ENCODE measurements around the gene ZNF214. TPM values are rescaled to one million over a fixed set of nuclear protein-coding genes. Genes with fewer than 3 reads are reported as not detected.
A peak's percentile ranks its signal among the peaks of the same experiment; 100 is the strongest.

Gene ZNF214
- total RNA-seq, 4 donors from 2014 or later, result 0.75 to 2.0 (median 1.2) TPM

DNA sequence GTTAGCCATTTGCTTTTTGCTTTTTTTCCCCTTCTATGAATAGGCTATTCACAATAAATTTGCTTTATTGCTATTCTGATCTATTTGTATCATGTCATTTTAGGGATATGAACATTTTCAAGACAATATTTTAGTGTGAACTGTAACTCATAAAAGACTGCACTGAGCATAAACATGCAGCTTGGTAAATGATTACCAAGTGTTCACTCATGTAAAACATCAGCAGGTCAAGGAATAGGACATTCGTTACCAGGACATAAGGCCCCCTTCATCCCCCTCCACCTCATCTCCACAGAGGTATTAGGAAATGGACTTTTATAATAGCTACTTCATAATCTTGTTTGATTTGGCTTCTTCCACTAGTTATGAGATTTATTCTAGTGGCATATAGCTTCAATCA lies 12.5 kb upstream of the ZNF214 start:
- no peak for DNase-seq
- intact Hi-C loops (cut with DNase I; ENCODE audit: low total_unique reads), result no loop called here
- TF ChIP-seq, protein P1, sequence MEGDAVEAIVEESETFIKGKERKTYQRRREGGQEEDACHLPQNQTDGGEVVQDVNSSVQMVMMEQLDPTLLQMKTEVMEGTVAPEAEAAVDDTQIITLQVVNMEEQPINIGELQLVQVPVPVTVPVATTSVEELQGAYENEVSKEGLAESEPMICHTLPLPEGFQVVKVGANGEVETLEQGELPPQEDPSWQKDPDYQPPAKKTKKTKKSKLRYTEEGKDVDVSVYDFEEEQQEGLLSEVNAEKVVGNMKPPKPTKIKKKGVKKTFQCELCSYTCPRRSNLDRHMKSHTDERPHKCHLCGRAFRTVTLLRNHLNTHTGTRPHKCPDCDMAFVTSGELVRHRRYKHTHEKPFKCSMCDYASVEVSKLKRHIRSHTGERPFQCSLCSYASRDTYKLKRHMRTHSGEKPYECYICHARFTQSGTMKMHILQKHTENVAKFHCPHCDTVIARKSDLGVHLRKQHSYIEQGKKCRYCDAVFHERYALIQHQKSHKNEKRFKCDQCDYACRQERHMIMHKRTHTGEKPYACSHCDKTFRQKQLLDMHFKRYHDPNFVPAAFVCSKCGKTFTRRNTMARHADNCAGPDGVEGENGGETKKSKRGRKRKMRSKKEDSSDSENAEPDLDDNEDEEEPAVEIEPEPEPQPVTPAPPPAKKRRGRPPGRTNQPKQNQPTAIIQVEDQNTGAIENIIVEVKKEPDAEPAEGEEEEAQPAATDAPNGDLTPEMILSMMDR (IDR thresholded peaks at IDR 0.05 in 4 of 5, conservative IDR thresholded peaks at IDR 0.05 in 1 of 5), result no peak
- TF ChIP-seq POLR2A (IDR thresholded peaks at IDR 0.05), result no peak
- H3K9me3 ChIP-seq, result no peaks in the 10 kb centered on the region
- H3K4me1 ChIP-seq, result no peaks in the 10 kb centered on the region
- no peak overlapping the region for H3K27ac ChIP-seq
- no peaks in the 10 kb centered on the region for H3K27me3 ChIP-seq
- in situ Hi-C loops (cut with MboI; ENCODE audit: low sequenced_read_pairs in 4 of 4), result no loop called here
- no peak for ATAC-seq
- H3K36me3 ChIP-seq, result no peaks in the 10 kb centered on the region
- H3K4me3 ChIP-seq, result no peak overlapping the region

DNA sequence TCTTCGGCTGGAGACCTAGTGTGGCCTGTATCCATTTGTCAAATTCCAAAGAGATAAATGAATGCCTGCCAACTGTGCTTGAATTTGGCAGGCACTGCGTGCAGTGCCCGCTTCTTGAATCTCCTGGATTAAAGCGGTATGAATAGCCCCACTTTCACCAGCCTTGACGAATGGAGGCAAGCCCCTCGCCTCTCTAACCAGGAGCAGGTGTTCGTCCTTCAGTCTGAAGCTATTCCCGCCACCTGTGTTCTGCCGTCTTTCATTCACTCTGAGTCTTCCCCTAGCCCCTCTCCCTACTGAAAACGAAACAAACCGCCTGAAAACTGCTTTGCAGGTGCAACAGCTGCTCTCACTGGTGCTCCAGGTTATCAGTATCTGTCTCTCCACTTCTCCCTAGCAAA lies 11.3 kb upstream of the ZNF214 start:
- Histone ChIP-seq H3K27me3 (no peaks in the 10 kb centered on the region), H3K27ac (no peak overlapping the region), H3K4me3 (no peak overlapping the region), H3K36me3 (no peaks in the 10 kb centered on the region), H3K9me3 (no peaks in the 10 kb centered on the region), H3K4me1 (no peaks in the 10 kb centered on the region)
- TF ChIP-seq, protein P1 (IDR thresholded peaks at IDR 0.05 in 4 of 5, conservative IDR thresholded peaks at IDR 0.05 in 1 of 5), result no peak
- no peak for TF ChIP-seq POLR2A (IDR thresholded peaks at IDR 0.05)
- intact Hi-C loops (cut with DNase I; ENCODE audit: low total_unique reads) (no loop called here), in situ Hi-C loops (cut with MboI; ENCODE audit: low sequenced_read_pairs in 4 of 4) (no loop called here)
- ATAC-seq (no peak), DNase-seq (no peak)

DNA sequence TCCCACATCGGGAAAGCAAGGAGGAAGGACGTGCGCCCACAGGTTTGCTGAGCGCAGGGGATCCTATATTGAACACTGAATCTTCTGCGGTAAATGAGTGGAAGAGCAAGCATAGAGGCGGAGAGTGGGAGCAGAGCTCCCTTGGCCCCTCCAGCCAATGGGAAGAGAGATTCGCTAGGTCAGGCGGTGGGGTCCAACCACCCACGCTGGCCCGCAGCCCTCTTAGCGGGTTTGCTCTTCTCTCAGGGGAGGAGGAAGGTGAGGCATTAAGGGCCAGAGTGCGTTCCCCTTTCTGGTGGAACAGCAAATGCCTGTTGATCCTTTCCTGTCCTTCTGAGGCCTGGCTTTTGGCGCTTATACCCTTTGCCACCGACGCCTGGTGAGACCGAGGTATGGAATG lies 10.7 kb upstream of the ZNF214 start:
- TF ChIP-seq POLR2A (IDR thresholded peaks at IDR 0.05), result no peak
- TF ChIP-seq, protein P1 (IDR thresholded peaks at IDR 0.05 in 4 of 5, conservative IDR thresholded peaks at IDR 0.05 in 1 of 5), result no peak
- no peaks in the 10 kb centered on the region for H3K9me3 ChIP-seq
- H3K27ac ChIP-seq, result no peak overlapping the region
- in situ Hi-C loops (cut with MboI; ENCODE audit: low sequenced_read_pairs in 4 of 4) (no loop called here), intact Hi-C loops (cut with DNase I; ENCODE audit: low total_unique reads) (no loop called here)
- ATAC-seq, result no peak
- no peak for DNase-seq
- no peaks in the 10 kb centered on the region for H3K27me3 ChIP-seq
- no peaks in the 10 kb centered on the region for H3K4me1 ChIP-seq
- H3K36me3 ChIP-seq, result no peaks in the 10 kb centered on the region
- no peak overlapping the region for H3K4me3 ChIP-seq

DNA sequence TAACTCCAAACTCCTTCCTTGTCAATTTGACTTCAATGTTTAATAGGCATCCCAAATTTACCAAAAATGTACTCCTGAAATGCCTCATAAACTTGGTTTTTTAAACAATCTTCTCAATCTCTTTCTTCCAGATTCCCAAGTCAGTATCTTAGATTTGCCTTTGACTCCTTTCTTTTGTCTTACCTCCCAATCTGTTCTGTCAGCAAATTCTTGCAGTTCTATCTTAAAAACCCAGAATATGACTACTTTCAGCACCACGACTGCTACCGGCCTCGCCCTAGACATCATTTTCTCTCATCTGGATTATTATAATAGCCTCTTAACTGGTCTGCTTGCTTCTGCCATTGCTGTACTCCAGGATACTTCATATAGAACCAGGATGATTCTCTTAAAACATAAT lies 8.0 kb upstream of the ZNF214 start:
- intact Hi-C loops (cut with DNase I; ENCODE audit: low total_unique reads) (no loop called here), in situ Hi-C loops (cut with MboI; ENCODE audit: low sequenced_read_pairs in 4 of 4) (no loop called here)
- Histone ChIP-seq H3K4me1 (no peaks in the 10 kb centered on the region), H3K27ac (no peak overlapping the region), H3K27me3 (no peaks in the 10 kb centered on the region), H3K36me3 (no peaks in the 10 kb centered on the region), H3K9me3 (no peaks in the 10 kb centered on the region), H3K4me3 (no peak overlapping the region)
- ATAC-seq (no peak), DNase-seq (no peak)
- TF ChIP-seq, protein P1 (IDR thresholded peaks at IDR 0.05 in 4 of 5, conservative IDR thresholded peaks at IDR 0.05 in 1 of 5), result no peak
- TF ChIP-seq POLR2A (IDR thresholded peaks at IDR 0.05), result no peak

DNA sequence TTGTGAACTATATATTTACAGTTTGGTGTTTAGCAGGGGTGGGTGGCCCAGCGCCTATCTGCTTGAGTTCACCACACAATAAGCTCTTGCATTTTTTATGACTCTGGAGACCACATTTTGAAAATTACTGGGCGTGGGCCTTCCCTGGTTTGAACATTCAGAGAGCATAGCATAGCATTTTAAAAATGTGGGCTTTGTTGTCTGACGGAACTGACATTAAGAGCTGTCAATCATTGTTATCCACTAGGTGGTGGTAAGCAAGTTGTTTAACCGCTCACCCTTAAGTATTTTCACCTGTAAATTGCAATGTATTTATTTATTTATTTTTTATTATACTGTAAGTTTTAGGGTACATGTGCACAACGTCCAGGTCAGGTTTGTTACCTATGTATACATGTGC lies 1.2 kb upstream of the ZNF214 start:
- H3K4me1 ChIP-seq, result peaks cover 7 to 8% of the 10 kb centered on the region in 2 donors
- no peaks in the 10 kb centered on the region for H3K27me3 ChIP-seq
- H3K27ac ChIP-seq, result no peak overlapping the region
- intact Hi-C loops (cut with DNase I; ENCODE audit: low total_unique reads) (loop anchor here (2.0 to 5.0 kb wide), 2 partner anchors 29 to 94 kb away; partner anchors contain the start of gene ZNF215), in situ Hi-C loops (cut with MboI; ENCODE audit: low sequenced_read_pairs in 4 of 4) (no loop called here)
- DNase-seq (no peak), ATAC-seq (no peak)
- H3K9me3 ChIP-seq, result no peaks in the 10 kb centered on the region
- H3K36me3 ChIP-seq, result no peaks in the 10 kb centered on the region
- TF ChIP-seq POLR2A (IDR thresholded peaks at IDR 0.05), result no peak
- TF ChIP-seq, protein P1 (IDR thresholded peaks at IDR 0.05 in 4 of 5, conservative IDR thresholded peaks at IDR 0.05 in 1 of 5), result no peak
- H3K4me3 ChIP-seq, result peak overlapping the region in 1 of 4 donors; percentile 65
